PFSK-1 (cell line): Measurements from ENCODE around the gene SSTR1. TPM values are rescaled to one million over a fixed set of nuclear protein-coding genes. Genes with fewer than 3 reads are reported as not detected.

Source experiments
- FOXP2 ChIP-seq: optimal IDR thresholded peaks from 2 replicates; pipeline ENCODE3; 2011; ENCODE audit warnings: borderline replicate concordance, control low read depth, inconsistent platforms; ENCODE audit not compliant: insufficient read depth; ENCODE audit errors: extremely low read length, extremely low read depth
- POLR2AphosphoS5 ChIP-seq: IDR thresholded peaks from 2 replicates; pipeline ENCODE4 v1.6.1; 2012; ENCODE audit warnings: low read depth, mild to moderate bottlenecking, control low read depth, low read length, moderate library complexity
- REST ChIP-seq, 2 experiments: IDR thresholded peaks; 2 replicates each; pipeline versions ENCODE4 v1.6.1 to v1.8.0; 2011 to 2012; ENCODE audit warnings: low read depth in 2 of 2, low read length in 2 of 2, control low read depth in 1 of 2, inconsistent platforms in 1 of 2, mild to moderate bottlenecking in 1 of 2, moderate library complexity in 1 of 2; ENCODE audit not compliant: insufficient read depth in 1 of 2
- SIN3A ChIP-seq: IDR thresholded peaks from 2 replicates; pipeline ENCODE4 v1.6.1; 2012; ENCODE audit warnings: mild to moderate bottlenecking, low read length, moderate library complexity, borderline replicate concordance; ENCODE audit not compliant: insufficient read depth
- TAF1 ChIP-seq: IDR thresholded peaks from 2 replicates; pipeline ENCODE4 v1.6.1; 2012; ENCODE audit warnings: low read length, control low read depth, borderline replicate concordance; ENCODE audit not compliant: insufficient read depth
- polyA plus RNA-seq: library from polyadenylated mRNA; unstranded; fragments of >200 nt; gene quantifications from one replicate; pipeline ENCODE4 v1.2.1, GENCODE V29; 2012; ENCODE audit warnings: low read depth, missing spikeins; ENCODE audit not compliant: insufficient read length

SSTR1 gene
- polyA plus RNA-seq: not detected

GRCh38 chr14:38207736-38208617, at the start of gene SSTR1:
Gene SSTR1, plus strand, starts transcription at chr14:38207904. Its CDS starts 1,486 bp downstream, at chr14:38209390.
- TF ChIP-seq FOXP2 (no peak), SIN3A (no peak), POLR2AphosphoS5 (no peak), REST (IDR thresholded peaks at IDR 0.05; ENCODE audit: insufficient read depth in 1 of 2, low read depth in 2 of 2, low read length in 2 of 2) (no peak), TAF1 (no peak)

GRCh38 chr14:38158468-38158867, 49.2 kb upstream of the SSTR1 start:
- TF ChIP-seq SIN3A (no peak), POLR2AphosphoS5 (no peak), TAF1 (no peak), FOXP2 (no peak), REST (IDR thresholded peaks at IDR 0.05; ENCODE audit: insufficient read depth in 1 of 2, low read depth in 2 of 2, low read length in 2 of 2) (no peak)

GRCh38 chr14:38168416-38168815, 39.3 kb upstream of the SSTR1 start:
- TF ChIP-seq TAF1 (no peak), FOXP2 (no peak), POLR2AphosphoS5 (no peak), SIN3A (no peak), REST (IDR thresholded peaks at IDR 0.05; ENCODE audit: insufficient read depth in 1 of 2, low read depth in 2 of 2, low read length in 2 of 2) (no peak)

GRCh38 chr14:38171197-38171596, 36.5 kb upstream of the SSTR1 start:
- no peak for TF ChIP-seq POLR2AphosphoS5
- no peak for TF ChIP-seq SIN3A
- TF ChIP-seq REST (IDR thresholded peaks at IDR 0.05; ENCODE audit: insufficient read depth in 1 of 2, low read depth in 2 of 2, low read length in 2 of 2): no peak
- no peak for TF ChIP-seq TAF1
- no peak for TF ChIP-seq FOXP2
